ENCODE data around the gene HS1BP3.

HS1BP3 gene

GRCh38 chr2:20650877-20651730 lies at the start of gene HS1BP3:
Gene HS1BP3, minus strand, starts transcription at chr2:20651098. Its CDS starts 35 bp downstream, at chr2:20651063.
- Histone ChIP-seq H3K9me2 (replicated peaks; ENCODE audit: control insufficient read depth, low read length) (no peaks in the 10 kb centered on the region), H3K4me2 (ENCODE audit: low read length) (peak within 1 kb of the TSS; percentile 97), H3F3A (ENCODE audit: control insufficient read depth, insufficient read depth) (no peaks in the 10 kb centered on the region), H3K4me1 (ENCODE audit: control insufficient read depth, low read length) (peaks cover 21% of the 10 kb centered on the region), H3K79me2 (ENCODE audit: control insufficient read depth, low read length) (peaks cover 3% of the 10 kb centered on the region; the same call in 1 of the 2 replicates), H4K20me1 (ENCODE audit: control insufficient read depth, insufficient read depth, low read depth, low read length) (no peaks in the 10 kb centered on the region), H3K36me3 (ENCODE audit: control insufficient read depth, low read length) (no peaks in the 10 kb centered on the region), H3K27ac (ENCODE audit: low read depth, low read length) (no peak within 1 kb of the TSS), H3K4me3 (ENCODE audit: low read length) (peak within 1 kb of the TSS; percentile 87), H3K27me3 (ENCODE audit: control insufficient read depth, low read length) (peaks cover 3% of the 10 kb centered on the region; the same call in 1 of the 2 replicates), H3K9me3 (ENCODE audit: control insufficient read depth, insufficient read depth, low read length) (no peaks in the 10 kb centered on the region)
- TF ChIP-seq, protein P1, sequence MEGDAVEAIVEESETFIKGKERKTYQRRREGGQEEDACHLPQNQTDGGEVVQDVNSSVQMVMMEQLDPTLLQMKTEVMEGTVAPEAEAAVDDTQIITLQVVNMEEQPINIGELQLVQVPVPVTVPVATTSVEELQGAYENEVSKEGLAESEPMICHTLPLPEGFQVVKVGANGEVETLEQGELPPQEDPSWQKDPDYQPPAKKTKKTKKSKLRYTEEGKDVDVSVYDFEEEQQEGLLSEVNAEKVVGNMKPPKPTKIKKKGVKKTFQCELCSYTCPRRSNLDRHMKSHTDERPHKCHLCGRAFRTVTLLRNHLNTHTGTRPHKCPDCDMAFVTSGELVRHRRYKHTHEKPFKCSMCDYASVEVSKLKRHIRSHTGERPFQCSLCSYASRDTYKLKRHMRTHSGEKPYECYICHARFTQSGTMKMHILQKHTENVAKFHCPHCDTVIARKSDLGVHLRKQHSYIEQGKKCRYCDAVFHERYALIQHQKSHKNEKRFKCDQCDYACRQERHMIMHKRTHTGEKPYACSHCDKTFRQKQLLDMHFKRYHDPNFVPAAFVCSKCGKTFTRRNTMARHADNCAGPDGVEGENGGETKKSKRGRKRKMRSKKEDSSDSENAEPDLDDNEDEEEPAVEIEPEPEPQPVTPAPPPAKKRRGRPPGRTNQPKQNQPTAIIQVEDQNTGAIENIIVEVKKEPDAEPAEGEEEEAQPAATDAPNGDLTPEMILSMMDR (IDR thresholded peaks at IDR 0.05; ENCODE audit: low read depth, low read length, poor library complexity, severe bottlenecking), result peak; percentile 63
- TF ChIP-seq EZH2phosphoT487 (IDR thresholded peaks at IDR 0.05; ENCODE audit: borderline replicate concordance, low read length), result no peak

DNA sequence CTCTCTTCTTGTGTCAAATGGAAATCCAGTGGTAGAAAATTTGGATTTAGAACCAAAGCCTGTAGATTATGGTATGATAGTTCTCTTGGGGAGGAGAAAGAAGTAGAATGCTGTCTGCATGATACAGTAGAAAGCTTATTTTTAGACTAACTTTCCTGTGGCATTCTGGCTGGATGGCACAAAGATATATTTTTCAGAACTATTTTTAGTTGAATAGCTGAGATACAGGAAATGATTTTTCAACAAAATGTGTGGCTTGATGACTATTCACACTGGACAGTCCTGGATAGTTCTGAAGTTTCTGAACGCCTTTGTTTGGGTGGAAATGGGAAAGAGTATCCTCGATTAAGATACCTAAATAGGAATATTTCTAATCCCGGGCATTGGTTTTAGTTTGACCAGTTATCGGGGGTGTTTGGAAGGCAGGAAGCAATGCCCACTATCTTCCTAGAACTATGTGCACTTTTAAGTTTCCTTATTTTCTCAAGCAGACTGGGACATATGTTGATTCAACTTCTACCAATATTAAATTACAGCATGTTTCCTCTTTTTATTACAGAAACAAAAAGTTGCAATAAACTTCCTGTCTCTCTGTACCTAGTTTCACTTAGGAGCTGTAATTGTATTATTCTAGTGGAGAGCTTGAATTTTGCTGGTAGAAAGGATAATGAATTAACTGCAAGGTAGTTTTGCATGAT lies 48.2 kb upstream of the HS1BP3 start:
- Histone ChIP-seq H3F3A (ENCODE audit: control insufficient read depth, insufficient read depth) (no peaks in the 10 kb centered on the region), H3K79me2 (ENCODE audit: control insufficient read depth, low read length) (no peaks in the 10 kb centered on the region), H3K4me1 (ENCODE audit: control insufficient read depth, low read length) (peaks cover 9% of the 10 kb centered on the region), H3K9me3 (ENCODE audit: control insufficient read depth, insufficient read depth, low read length) (no peaks in the 10 kb centered on the region), H3K27me3 (ENCODE audit: control insufficient read depth, low read length) (no peaks in the 10 kb centered on the region), H3K4me3 (ENCODE audit: low read length) (no peak overlapping the region), H3K36me3 (ENCODE audit: control insufficient read depth, low read length) (peaks cover 16% of the 10 kb centered on the region), H3K4me2 (ENCODE audit: low read length) (no peak overlapping the region), H4K20me1 (ENCODE audit: control insufficient read depth, insufficient read depth, low read depth, low read length) (no peaks in the 10 kb centered on the region), H3K27ac (ENCODE audit: low read depth, low read length) (no peak overlapping the region), H3K9me2 (replicated peaks; ENCODE audit: control insufficient read depth, low read length) (no peaks in the 10 kb centered on the region)
- TF ChIP-seq EZH2phosphoT487 (IDR thresholded peaks at IDR 0.05; ENCODE audit: borderline replicate concordance, low read length), result no peak
- TF ChIP-seq, protein P1 (IDR thresholded peaks at IDR 0.05; ENCODE audit: low read depth, low read length, poor library complexity, severe bottlenecking), result no peak

DNA sequence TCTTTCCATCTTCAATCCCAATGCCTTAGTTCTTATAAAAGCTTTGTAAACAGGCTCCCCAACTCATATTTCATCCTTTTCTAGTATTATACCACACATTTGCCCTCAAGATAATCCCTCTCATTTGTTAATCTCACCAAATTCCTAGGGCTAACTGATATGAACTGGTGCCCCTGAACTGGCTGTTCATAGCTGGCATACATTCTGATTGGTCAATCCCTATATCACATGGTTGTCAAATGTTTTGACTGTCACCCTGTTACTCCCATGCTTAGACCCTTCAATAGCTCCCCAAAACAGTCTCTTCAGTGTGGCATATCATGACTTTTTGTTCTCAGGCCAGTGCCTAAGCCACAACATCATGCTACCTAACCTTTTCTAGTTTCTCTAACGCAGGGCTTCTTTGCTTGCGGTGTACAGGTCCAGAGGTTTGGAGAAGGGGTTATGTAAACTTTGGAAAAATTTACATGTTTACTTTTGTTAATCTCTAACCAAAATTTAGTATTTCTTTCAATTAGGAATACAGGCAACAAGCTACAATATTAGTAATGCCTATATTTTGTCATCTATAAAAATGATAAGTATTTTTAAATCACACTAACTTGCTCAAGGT lies 46.5 kb upstream of the HS1BP3 start:
- H3K4me2 ChIP-seq (ENCODE audit: low read length), result no peak overlapping the region
- no peak overlapping the region for H3K4me3 ChIP-seq (ENCODE audit: low read length)
- no peaks in the 10 kb centered on the region for H4K20me1 ChIP-seq (ENCODE audit: control insufficient read depth, insufficient read depth, low read depth, low read length)
- TF ChIP-seq, protein P1 (IDR thresholded peaks at IDR 0.05; ENCODE audit: low read depth, low read length, poor library complexity, severe bottlenecking), result no peak
- TF ChIP-seq EZH2phosphoT487 (IDR thresholded peaks at IDR 0.05; ENCODE audit: borderline replicate concordance, low read length), result no peak
- no peaks in the 10 kb centered on the region for H3K9me2 ChIP-seq (replicated peaks; ENCODE audit: control insufficient read depth, low read length)
- no peaks in the 10 kb centered on the region for H3K9me3 ChIP-seq (ENCODE audit: control insufficient read depth, insufficient read depth, low read length)
- no peaks in the 10 kb centered on the region for H3K27me3 ChIP-seq (ENCODE audit: control insufficient read depth, low read length)
- H3K36me3 ChIP-seq (ENCODE audit: control insufficient read depth, low read length), result peaks cover 20% of the 10 kb centered on the region
- no peak overlapping the region for H3K27ac ChIP-seq (ENCODE audit: low read depth, low read length)
- peaks cover 9% of the 10 kb centered on the region for H3K4me1 ChIP-seq (ENCODE audit: control insufficient read depth, low read length)
- no peaks in the 10 kb centered on the region for H3K79me2 ChIP-seq (ENCODE audit: control insufficient read depth, low read length)
- H3F3A ChIP-seq (ENCODE audit: control insufficient read depth, insufficient read depth), result no peaks in the 10 kb centered on the region

All from DOHH2 (cell line).